IPS-18a (cell line): ENCODE measurements around the gene ILDR2.

Source experiments
- H3K27ac ChIP-seq: one replicate; pipeline ENCODE4 v1.5.1; 2013; ENCODE audit warnings: low read length
- H3K27me3 ChIP-seq: one replicate; pipeline ENCODE4 v1.6.1; 2013; ENCODE audit warnings: mild to moderate bottlenecking, low read length; ENCODE audit not compliant: control insufficient read depth, insufficient read depth
- H3K36me3 ChIP-seq: one replicate; pipeline ENCODE4 v1.6.1; 2013; ENCODE audit warnings: low read depth, low read length; ENCODE audit not compliant: control insufficient read depth
- H3K4me1 ChIP-seq: one replicate; pipeline ENCODE4 v1.6.1; 2013; ENCODE audit warnings: low read depth, low read length; ENCODE audit not compliant: control insufficient read depth
- H3K4me3 ChIP-seq: one replicate; pipeline ENCODE4 v1.5.1; 2013; ENCODE audit warnings: low read length
- H3K9ac ChIP-seq: one replicate; pipeline ENCODE4 v1.6.1; 2013; ENCODE audit warnings: mild to moderate bottlenecking, low read length, moderate library complexity
- H3K9me3 ChIP-seq: one replicate; pipeline ENCODE4 v1.6.1; 2013; ENCODE audit warnings: low read depth, low read length; ENCODE audit not compliant: control insufficient read depth

The ILDR2 gene

GRCh38 chr1:166988974-166989515 lies 13.7 kb upstream of the ILDR2 start, which contains the start of gene MAEL:
Gene MAEL (plus strand): TSS chr1:166989280. CDS start chr1:166989353, 73 bp downstream.
- H3K4me3 ChIP-seq: no peak within 1 kb of the TSS
- H3K4me1 ChIP-seq: no peaks in the 10 kb centered on the region
- H3K27ac ChIP-seq: no peak within 1 kb of the TSS
- no peaks in the 10 kb centered on the region for H3K27me3 ChIP-seq
- H3K36me3 ChIP-seq: no peaks in the 10 kb centered on the region
- H3K9ac ChIP-seq: no peak within 1 kb of the TSS
- no peaks in the 10 kb centered on the region for H3K9me3 ChIP-seq

- no peak overlapping the region for H3K4me3 ChIP-seq
- no peaks in the 10 kb centered on the region for H3K36me3 ChIP-seq
- peaks cover 25% of the 10 kb centered on the region for H3K27me3 ChIP-seq
- no peak overlapping the region for H3K9ac ChIP-seq
- H3K27ac ChIP-seq: no peak overlapping the region
- no peaks in the 10 kb centered on the region for H3K9me3 ChIP-seq
- H3K4me1 ChIP-seq: no peaks in the 10 kb centered on the region
Measured at GRCh38 chr1:166981589-166981988, 6.2 kb upstream of the ILDR2 start.

GRCh38 chr1:166980818-166981217 lies 5.5 kb upstream of the ILDR2 start:
- Histone ChIP-seq H3K36me3 (no peaks in the 10 kb centered on the region), H3K4me3 (no peak overlapping the region), H3K27ac (no peak overlapping the region), H3K9me3 (no peaks in the 10 kb centered on the region), H3K27me3 (peaks cover 32% of the 10 kb centered on the region), H3K4me1 (peaks cover 3% of the 10 kb centered on the region), H3K9ac (no peak overlapping the region)

- no peak overlapping the region for H3K27ac ChIP-seq
- no peaks in the 10 kb centered on the region for H3K36me3 ChIP-seq
- H3K4me3 ChIP-seq: no peak overlapping the region
- H3K4me1 ChIP-seq: peaks cover 3% of the 10 kb centered on the region
- no peak overlapping the region for H3K9ac ChIP-seq
- peaks cover 36% of the 10 kb centered on the region for H3K27me3 ChIP-seq
- H3K9me3 ChIP-seq: no peaks in the 10 kb centered on the region
Measured at GRCh38 chr1:166980383-166980782, 5.0 kb upstream of the ILDR2 start.

- no peaks in the 10 kb centered on the region for H3K36me3 ChIP-seq
- H3K4me3 ChIP-seq: no peak overlapping the region
- H3K27me3 ChIP-seq: peaks cover 50% of the 10 kb centered on the region
- no peak overlapping the region for H3K27ac ChIP-seq
- H3K9ac ChIP-seq: no peak overlapping the region
- peaks cover 6% of the 10 kb centered on the region for H3K4me1 ChIP-seq
- H3K9me3 ChIP-seq: no peaks in the 10 kb centered on the region
Measured at GRCh38 chr1:166978821-166979220, 3.5 kb upstream of the ILDR2 start.

GRCh38 chr1:166977951-166978350 lies 2.6 kb upstream of the ILDR2 start:
- peaks cover 58% of the 10 kb centered on the region for H3K27me3 ChIP-seq

GRCh38 chr1:166974647-166975345 lies 544 bp downstream of the ILDR2 start:
- H3K9ac ChIP-seq: no peak overlapping the region
- H3K4me1 ChIP-seq: peaks cover 16% of the 10 kb centered on the region
- peak overlapping the region; percentile 72 for H3K4me3 ChIP-seq
- no peaks in the 10 kb centered on the region for H3K9me3 ChIP-seq
- no peak overlapping the region for H3K27ac ChIP-seq
- H3K36me3 ChIP-seq: no peaks in the 10 kb centered on the region
- peaks cover 68% of the 10 kb centered on the region for H3K27me3 ChIP-seq

More at GRCh38 chr1:166977951-166978350, 2.6 kb upstream of the ILDR2 start:
- Histone ChIP-seq H3K9me3 (no peaks in the 10 kb centered on the region), H3K9ac (no peak overlapping the region), H3K4me3 (no peak overlapping the region), H3K27ac (no peak overlapping the region), H3K36me3 (no peaks in the 10 kb centered on the region), H3K4me1 (peaks cover 6% of the 10 kb centered on the region)

- Histone ChIP-seq H3K4me3 (no peak overlapping the region), H3K36me3 (no peaks in the 10 kb centered on the region), H3K9ac (no peak overlapping the region), H3K27me3 (peaks cover 55% of the 10 kb centered on the region), H3K9me3 (no peaks in the 10 kb centered on the region), H3K27ac (no peak overlapping the region), H3K4me1 (peaks cover 16% of the 10 kb centered on the region)
Measured at GRCh38 chr1:166972826-166973225, 2.5 kb downstream of the ILDR2 start.

GRCh38 chr1:166972193-166972592 lies 3.1 kb downstream of the ILDR2 start:
- Histone ChIP-seq H3K4me1 (peaks cover 16% of the 10 kb centered on the region), H3K4me3 (no peak overlapping the region), H3K27ac (no peak overlapping the region), H3K9me3 (no peaks in the 10 kb centered on the region), H3K9ac (no peak overlapping the region), H3K27me3 (peaks cover 49% of the 10 kb centered on the region), H3K36me3 (no peaks in the 10 kb centered on the region)

GRCh38 chr1:166971252-166971651 lies 4.1 kb downstream of the ILDR2 start:
- no peak overlapping the region for H3K9ac ChIP-seq
- H3K27me3 ChIP-seq: peaks cover 39% of the 10 kb centered on the region

GRCh38 chr1:166969074-166969677 lies 6.2 kb downstream of the ILDR2 start:
- peaks cover 22% of the 10 kb centered on the region for H3K27me3 ChIP-seq
- H3K4me1 ChIP-seq: peaks cover 10% of the 10 kb centered on the region
- H3K36me3 ChIP-seq: no peaks in the 10 kb centered on the region
- no peak overlapping the region for H3K27ac ChIP-seq
- H3K9ac ChIP-seq: no peak overlapping the region
- no peak overlapping the region for H3K4me3 ChIP-seq
- no peaks in the 10 kb centered on the region for H3K9me3 ChIP-seq

More at GRCh38 chr1:166971252-166971651, 4.1 kb downstream of the ILDR2 start:
- Histone ChIP-seq H3K4me1 (peaks cover 16% of the 10 kb centered on the region), H3K9me3 (no peaks in the 10 kb centered on the region), H3K27ac (no peak overlapping the region), H3K4me3 (no peak overlapping the region), H3K36me3 (no peaks in the 10 kb centered on the region)
